HCT116 (cell line): ENCODE data around the gene RPL38. TPM values are rescaled to one million over a fixed set of nuclear protein-coding genes. Genes with fewer than 3 reads are reported as not detected.

Source experiments
- ATAC-seq: fragments of 200-7000 bp; cut with Tn5 transposase; 2 replicates; pipeline ENCODE4 v1.9.1; 2020; ENCODE audit warnings: mild to moderate bottlenecking, moderate library complexity
- BruUV-seq: library from RNA; stranded (reverse); fragments of 400-500 nt; replicated peaks from 2 replicates; lab custom pipeline; 2021; lab: Mats Ljungman, UMichigan
- CTCF ChIA-PET: fragments of 300-600 bp; sonication (Branson Sonifier 250); formaldehyde crosslinking; loops from one replicate; lab custom pipeline; 2021; ENCODE audit warnings: antibody characterized with exemption; lab: Charles Lee
- POLR2A ChIA-PET: fragments of 300-600, 350-600 bp; sonication (Branson Sonifier 250); formaldehyde crosslinking; loops from one replicate; lab custom pipeline; 2021; ENCODE audit warnings: antibody characterized with exemption; lab: Charles Lee
- RAD21 ChIA-PET, 2 experiments: fragments of 300-600 bp; sonication (Branson Sonifier 250); formaldehyde crosslinking; loops; one replicate each; lab custom pipeline; 2023; ENCODE audit warnings: low total read pairs in 2 of 2; ENCODE audit not compliant: uncharacterized antibody in 2 of 2, unreplicated experiment in 2 of 2, low non-redundant PET in 1 of 2; lab: Charles Lee
- DNase-seq: peaks from one replicate; pipeline ENCODE4 v3.0.0-alpha.2; 2010; ENCODE audit warnings: low read depth, low spot score
- H2AFZ ChIP-seq: fragments of 200-600 bp; shearing (Covaris generic), sonication (generic); 2 replicates; pipeline ENCODE4 v1.6.1; 2017; ENCODE audit warnings: low read depth, mixed run types, mixed read lengths, antibody characterized with exemption, low read length; ENCODE audit not compliant: poor library complexity, severe bottlenecking
- H3K27ac ChIP-seq: 2 replicates; pipeline ENCODE4 v1.5.1; 2012; ENCODE audit warnings: low read depth, low read length
- H3K27me3 ChIP-seq: fragments of 200-600 bp; sonication (generic); 2 replicates; pipeline ENCODE4 v1.6.1; 2016; ENCODE audit warnings: mixed run types, low read length, mixed read lengths; ENCODE audit not compliant: insufficient read depth
- H3K36me3 ChIP-seq, 2 experiments: fragments of 200-500 bp in 1 of 2; fragments of 200-600 bp in 1 of 2; sonication (Bioruptor generic) in 1 of 2; sonication (generic) in 1 of 2; 2 replicates each; pipeline versions ENCODE4 v1.5.1 to v1.6.1; 2014 to 2016; ENCODE audit warnings: low read length in 2 of 2, inconsistent platforms in 1 of 2, mixed read lengths in 1 of 2, mixed run types in 1 of 2; ENCODE audit not compliant: insufficient read depth in 2 of 2, control insufficient read depth in 1 of 2
- H3K4me1 ChIP-seq, 2 experiments: fragments of 200-600 bp in 1 of 2; sonication (generic) in 1 of 2; 2 replicates each; pipeline versions ENCODE4 v1.5.1 to v1.6.1; 2012 to 2017; ENCODE audit warnings: low read length in 2 of 2, inconsistent platforms in 1 of 2, mild to moderate bottlenecking in 1 of 2, mixed read lengths in 1 of 2, mixed run types in 1 of 2, moderate library complexity in 1 of 2; ENCODE audit not compliant: insufficient read depth in 2 of 2, control insufficient read depth in 1 of 2
- H3K4me2 ChIP-seq: fragments of 200-600 bp; sonication (generic); 2 replicates; pipeline ENCODE4 v1.6.1; 2017; ENCODE audit warnings: mixed run types, low read length, mixed read lengths
- H3K4me3 ChIP-seq, 2 experiments: fragments of 200-600 bp in 1 of 2; sonication (generic) in 1 of 2; replicated peaks in 1 of 2; 2 replicates each; pipeline ENCODE4 v1.5.1; 2011 to 2016; ENCODE audit warnings: low read length in 2 of 2, control low read depth in 1 of 2, low read depth in 1 of 2, mild to moderate bottlenecking in 1 of 2, mixed read lengths in 1 of 2, mixed run types in 1 of 2
- H3K79me2 ChIP-seq: fragments of 200-600 bp; sonication (generic); 2 replicates; pipeline ENCODE4 v1.6.1; 2017; ENCODE audit warnings: mild to moderate bottlenecking, mixed run types, low read length, moderate library complexity, mixed read lengths; ENCODE audit not compliant: insufficient read depth
- H3K9ac ChIP-seq: fragments of 200-600 bp; sonication (generic); 2 replicates; pipeline ENCODE4 v1.6.1; 2016; ENCODE audit warnings: low read length, mixed read lengths
- H3K9me2 ChIP-seq: fragments of 200-600 bp; sonication (generic), shearing (Covaris generic); 2 replicates; pipeline ENCODE4 v1.6.1; 2017; ENCODE audit warnings: mixed run types, mild to moderate bottlenecking, moderate library complexity; ENCODE audit not compliant: insufficient read depth
- H3K9me3 ChIP-seq, 2 experiments: fragments of 200-500 bp in 1 of 2; fragments of 200-600 bp in 1 of 2; sonication (Bioruptor generic) in 1 of 2; sonication (generic) in 1 of 2; 2 replicates each; pipeline ENCODE4 v1.6.1; 2014 to 2017; ENCODE audit warnings: low read length in 2 of 2, mixed read lengths in 2 of 2, inconsistent platforms in 1 of 2, low read depth in 1 of 2, mild to moderate bottlenecking in 1 of 2, mixed run types in 1 of 2, moderate library complexity in 1 of 2; ENCODE audit not compliant: control insufficient read depth in 1 of 2, insufficient read depth in 1 of 2
- H4K20me1 ChIP-seq: fragments of 200-600 bp; sonication (generic), shearing (Covaris generic); 2 replicates; pipeline ENCODE4 v1.6.1; 2017; ENCODE audit warnings: mixed run types, mild to moderate bottlenecking, moderate library complexity; ENCODE audit not compliant: insufficient read depth
- CTCF ChIP-seq, 3 experiments: fragments of 200-600 bp in 1 of 3; sonication (generic) in 1 of 3; IDR thresholded peaks in 2 of 3; conservative IDR thresholded peaks in 1 of 3; 2 replicates each; pipeline ENCODE4 v1.5.1; 2012 to 2017; ENCODE audit warnings: low read depth in 2 of 3, low read length in 2 of 3, antibody characterized with exemption in 1 of 3, borderline replicate concordance in 1 of 3, control low read depth in 1 of 3, mild to moderate bottlenecking in 1 of 3, mixed read lengths in 1 of 3, mixed run types in 1 of 3, moderate library complexity in 1 of 3; ENCODE audit not compliant: insufficient read depth in 1 of 3
- EGR1 ChIP-seq: IDR thresholded peaks from 2 replicates; pipeline ENCODE4 v1.6.1; 2012; ENCODE audit warnings: low read depth
- EZH2phosphoT487 ChIP-seq: fragments of 200-600 bp; IDR thresholded peaks from 2 replicates; pipeline ENCODE4 v1.6.1; 2018; ENCODE audit warnings: antibody characterized with exemption, borderline replicate concordance
- JUND ChIP-seq: IDR thresholded peaks from 2 replicates; pipeline ENCODE4 v1.6.1; 2012
- MAX ChIP-seq: IDR thresholded peaks from 2 replicates; pipeline ENCODE4 v1.6.1; 2012
- POLR2AphosphoS5 ChIP-seq: IDR thresholded peaks from 2 replicates; pipeline ENCODE4 v1.6.1; 2011; ENCODE audit warnings: mild to moderate bottlenecking, low read depth, low read length, moderate library complexity
- SIN3A ChIP-seq: IDR thresholded peaks from 2 replicates; pipeline ENCODE4 v1.6.1; 2012; ENCODE audit warnings: low read depth
- SP1 ChIP-seq: IDR thresholded peaks from 2 replicates; pipeline ENCODE4 v1.6.1; 2012; ENCODE audit warnings: low read depth
- SRF ChIP-seq: IDR thresholded peaks from 2 replicates; pipeline ENCODE4 v1.6.1; 2012; ENCODE audit warnings: low read depth
- TCF7L2 ChIP-seq: IDR thresholded peaks from 2 replicates; pipeline ENCODE4 v1.7.0; 2011; ENCODE audit warnings: borderline replicate concordance, inconsistent platforms; ENCODE audit not compliant: insufficient read depth, insufficient read length; ENCODE audit errors: extremely low read depth
- YY1 ChIP-seq: IDR thresholded peaks from 2 replicates; pipeline ENCODE4 v1.6.1; 2011; ENCODE audit warnings: low read length, low read depth, moderate library complexity, mild to moderate bottlenecking; ENCODE audit not compliant: insufficient replicate concordance; ENCODE audit errors: extremely low read depth
- ZNF274 ChIP-seq: fragments of 200-500 bp; sonication (Bioruptor generic); IDR thresholded peaks from 2 replicates; pipeline ENCODE4 v1.6.1; 2014; ENCODE audit warnings: mild to moderate bottlenecking, low read depth, low read length, inconsistent platforms
- intact Hi-C: fragments of 100-400 bp; cut with micrococcal nuclease; formaldehyde crosslinking; loops from 2 replicates; pipeline ENCODE4 v1.10.0; 2022
- total RNA-seq: library from RNA; stranded (reverse); gene quantifications from one replicate; pipeline ENCODE4 v1.2.1, GENCODE V29; 2021; ENCODE audit not compliant: unreplicated experiment

RPL38 gene
- total RNA-seq, 1 experiment from 2014 or later: 1,628 TPM

GRCh38 chr17:74210191-74211140, 7.0 kb downstream of the RPL38 start:
- peak; percentile 37 for ATAC-seq
- intact Hi-C loops: loop anchor here (1.0 to 5.0 kb wide), 4 partner anchors 86 to 322 kb away; partner anchors contain the start of gene CD300LB
- H3K9ac ChIP-seq: peak overlapping the region; percentile 72
- peaks cover 29 to 80% of the 10 kb centered on the region in 2 experiments for H3K4me1 ChIP-seq
- H3K27me3 ChIP-seq: no peaks in the 10 kb centered on the region
- peaks cover 47% of the 10 kb centered on the region; the same call in 1 of the 2 replicates for H4K20me1 ChIP-seq
- RAD21 ChIA-PET: interaction anchor here in 1 of 2 experiments (0.5 kb wide), 1 partner anchor 982 kb away, joined by 3 read pairs; no protein-coding TSS in a partner anchor
- H3K27ac ChIP-seq: peak overlapping the region; percentile 76
- BruUV-seq: no TSS peak
- H3K4me3 ChIP-seq: no peak overlapping the region
- peak overlapping the region; percentile 97 for H3K4me2 ChIP-seq
- H3K36me3 ChIP-seq: peaks cover 37 to 46% of the 10 kb centered on the region in 2 experiments; a peak in 3 of 4 replicates
- no peak for TF ChIP-seq TCF7L2
- TF ChIP-seq MAX: peak; percentile 37; the same call in 1 of the 2 replicates
- peak; percentile 83 to 100 (median 100) for TF ChIP-seq CTCF (IDR thresholded peaks at IDR 0.05 in 2 of 3, conservative IDR thresholded peaks at IDR 0.05 in 1 of 3; ENCODE audit: borderline replicate concordance in 1 of 3, insufficient read depth in 1 of 3, low read depth in 2 of 3, low read length in 2 of 3)
- no peak for TF ChIP-seq SRF
- TF ChIP-seq POLR2AphosphoS5: peak; percentile 84
- TF ChIP-seq ZNF274: no peak
- TF ChIP-seq EZH2phosphoT487: no peak
- peak; percentile 35 for TF ChIP-seq JUND
- TF ChIP-seq SP1: no peak
- peak; percentile 69 for TF ChIP-seq SIN3A
- TF ChIP-seq YY1: peak; percentile 48
- no peak for TF ChIP-seq EGR1
- TF ChIP-seq, all 23 proteins: peak for 6
- DNase-seq: peak; percentile 63
- H2AFZ ChIP-seq: no peak overlapping the region
- no peaks in the 10 kb centered on the region for H3K9me2 ChIP-seq
- peaks cover 42% of the 10 kb centered on the region for H3K79me2 ChIP-seq
- POLR2A ChIA-PET: interaction anchor here (0.7 to 1.5 kb wide), 3 partner anchors 11 to 91 kb away, joined by 3 to 4 read pairs (median 3); no protein-coding TSS in a partner anchor
- CTCF ChIA-PET: interaction anchor here (1.0 to 1.7 kb wide), 3 partner anchors 11 to 86 kb away, joined by 4 to 11 read pairs (median 7); no protein-coding TSS in a partner anchor
- no peaks in the 10 kb centered on the region for H3K9me3 ChIP-seq
